Measurements from ENCODE around the gene C10orf95. TPM values are rescaled to one million over a fixed set of nuclear protein-coding genes. Genes with fewer than 3 reads are reported as not detected.

C10orf95 gene
- total and polyA plus RNA-seq, 8 donors: 0.70 to 7.3 (median 1.7) TPM

DNA sequence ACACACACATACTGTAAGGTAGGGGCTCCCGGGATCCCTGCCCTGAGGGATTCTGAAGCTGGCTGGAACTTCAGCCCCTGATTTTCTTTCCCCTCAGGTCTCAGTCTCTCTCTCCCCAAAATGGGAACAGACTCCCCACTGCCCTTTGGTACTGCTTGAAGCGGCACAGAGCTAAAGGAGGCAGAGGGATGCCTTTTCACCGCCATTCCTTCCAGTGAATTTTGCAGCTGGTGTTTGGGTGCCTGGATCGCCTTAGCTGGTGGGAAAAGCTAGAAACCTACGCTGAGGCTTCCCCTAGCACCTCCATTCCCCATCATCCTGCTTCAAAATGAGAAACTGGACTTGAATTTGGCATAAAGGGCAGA is 16.2 kb downstream of the C10orf95 start:
- Histone ChIP-seq H3K36me3 (no peaks in the 10 kb centered on the region), H3K27me3 (no peaks in the 10 kb centered on the region), H3K4me3 (peak overlapping the region; percentile 15 to 38), H3K9me3 (no peaks in the 10 kb centered on the region), H3K27ac (peak overlapping the region; percentile 77 to 84), H3K4me1 (peaks cover 13 to 55% of the 10 kb centered on the region in 2 donors)
- no peak for DNase-seq
- TF ChIP-seq, protein P1, sequence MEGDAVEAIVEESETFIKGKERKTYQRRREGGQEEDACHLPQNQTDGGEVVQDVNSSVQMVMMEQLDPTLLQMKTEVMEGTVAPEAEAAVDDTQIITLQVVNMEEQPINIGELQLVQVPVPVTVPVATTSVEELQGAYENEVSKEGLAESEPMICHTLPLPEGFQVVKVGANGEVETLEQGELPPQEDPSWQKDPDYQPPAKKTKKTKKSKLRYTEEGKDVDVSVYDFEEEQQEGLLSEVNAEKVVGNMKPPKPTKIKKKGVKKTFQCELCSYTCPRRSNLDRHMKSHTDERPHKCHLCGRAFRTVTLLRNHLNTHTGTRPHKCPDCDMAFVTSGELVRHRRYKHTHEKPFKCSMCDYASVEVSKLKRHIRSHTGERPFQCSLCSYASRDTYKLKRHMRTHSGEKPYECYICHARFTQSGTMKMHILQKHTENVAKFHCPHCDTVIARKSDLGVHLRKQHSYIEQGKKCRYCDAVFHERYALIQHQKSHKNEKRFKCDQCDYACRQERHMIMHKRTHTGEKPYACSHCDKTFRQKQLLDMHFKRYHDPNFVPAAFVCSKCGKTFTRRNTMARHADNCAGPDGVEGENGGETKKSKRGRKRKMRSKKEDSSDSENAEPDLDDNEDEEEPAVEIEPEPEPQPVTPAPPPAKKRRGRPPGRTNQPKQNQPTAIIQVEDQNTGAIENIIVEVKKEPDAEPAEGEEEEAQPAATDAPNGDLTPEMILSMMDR (IDR thresholded peaks at IDR 0.05): no peak
- intact Hi-C loops (cut with DNase I): no loop called here
- no peak for ATAC-seq

DNA sequence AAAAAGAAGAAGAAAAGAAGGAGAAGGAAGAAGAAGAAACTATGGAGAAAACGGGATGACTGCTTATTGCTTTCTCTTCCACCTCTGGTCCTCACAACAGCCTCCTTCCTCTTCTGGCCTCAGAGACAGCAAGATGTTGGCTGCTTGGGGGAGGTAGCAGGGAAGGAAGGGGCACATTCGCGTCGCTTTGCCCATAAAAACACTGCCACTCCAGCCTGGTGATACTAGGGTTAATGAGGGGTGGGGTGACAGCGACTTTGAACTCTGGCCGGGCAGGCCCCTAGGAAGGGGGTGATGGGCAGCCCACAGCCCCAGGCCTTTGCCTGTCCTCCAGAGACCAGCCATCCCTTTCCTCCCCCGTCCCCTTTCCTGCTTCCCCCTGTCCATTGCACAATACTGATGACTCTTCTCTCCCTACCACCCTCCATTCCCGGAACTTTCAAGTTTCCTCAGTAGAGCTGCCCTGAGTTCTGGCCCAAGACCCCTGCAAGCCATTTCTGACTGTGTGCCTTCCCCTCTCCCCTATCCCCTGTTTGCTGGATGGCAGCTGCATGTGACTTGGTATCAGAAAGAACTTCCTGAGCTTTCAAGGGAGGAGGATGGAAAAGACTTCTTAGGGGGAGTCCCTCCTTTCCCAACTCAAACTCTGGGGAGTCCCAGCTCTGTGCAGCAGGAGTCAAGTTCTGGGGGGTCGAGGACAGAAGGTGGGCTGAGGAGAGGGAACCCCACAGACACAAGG is 16.8 kb downstream of the C10orf95 start:
- H3K36me3 ChIP-seq: no peaks in the 10 kb centered on the region
- no peaks in the 10 kb centered on the region for H3K27me3 ChIP-seq
- peaks cover 13 to 55% of the 10 kb centered on the region in 2 donors for H3K4me1 ChIP-seq
- ATAC-seq (peak; percentile 9), DNase-seq (peak in 1 of 4 donors; percentile 38)
- TF ChIP-seq, protein P1 (IDR thresholded peaks at IDR 0.05): no peak
- H3K4me3 ChIP-seq: peak overlapping the region in 1 of 2 donors; percentile 38
- intact Hi-C loops (cut with DNase I): loop anchor here in 1 of 2 donors (5.0 kb wide), 1 partner anchor 43 kb away; no protein-coding TSS in a partner anchor
- H3K27ac ChIP-seq: peak overlapping the region; percentile 77 to 84
- H3K9me3 ChIP-seq: no peaks in the 10 kb centered on the region

DNA sequence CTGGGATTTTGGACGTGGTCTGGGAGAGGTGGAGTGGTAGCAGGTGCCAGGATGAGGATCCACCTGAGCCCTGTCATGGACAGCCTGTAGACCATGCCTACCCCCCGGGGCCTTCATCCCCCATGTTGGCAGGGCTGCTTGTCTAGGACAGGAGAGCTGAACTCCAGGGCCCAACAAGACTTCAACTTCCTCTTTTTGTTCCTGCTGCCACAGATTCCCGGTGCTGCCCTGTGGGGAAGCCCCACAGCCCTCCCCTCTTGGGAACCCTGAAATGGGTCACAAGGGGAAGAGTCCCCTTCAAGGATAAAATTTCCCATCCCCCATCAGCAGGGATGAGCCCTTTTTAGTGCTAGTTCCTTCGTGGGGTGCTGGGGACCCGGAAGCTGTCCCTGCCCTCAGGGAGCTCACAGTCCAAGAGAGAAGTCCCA is 17.7 kb downstream of the C10orf95 start:
- ATAC-seq (no peak), DNase-seq (peak in 2 of 4 donors; percentile 55 to 75)
- Histone ChIP-seq H3K4me3 (peak overlapping the region in 1 of 2 donors; percentile 88), H3K27me3 (no peaks in the 10 kb centered on the region), H3K4me1 (peaks cover 13 to 55% of the 10 kb centered on the region in 2 donors), H3K9me3 (no peaks in the 10 kb centered on the region), H3K36me3 (no peaks in the 10 kb centered on the region), H3K27ac (peak overlapping the region in 1 of 2 donors; percentile 84)
- TF ChIP-seq, protein P1 (IDR thresholded peaks at IDR 0.05): no peak
- intact Hi-C loops (cut with DNase I): loop anchor here in 1 of 2 donors (5.0 kb wide), 1 partner anchor 44 kb away; no protein-coding TSS in a partner anchor

DNA sequence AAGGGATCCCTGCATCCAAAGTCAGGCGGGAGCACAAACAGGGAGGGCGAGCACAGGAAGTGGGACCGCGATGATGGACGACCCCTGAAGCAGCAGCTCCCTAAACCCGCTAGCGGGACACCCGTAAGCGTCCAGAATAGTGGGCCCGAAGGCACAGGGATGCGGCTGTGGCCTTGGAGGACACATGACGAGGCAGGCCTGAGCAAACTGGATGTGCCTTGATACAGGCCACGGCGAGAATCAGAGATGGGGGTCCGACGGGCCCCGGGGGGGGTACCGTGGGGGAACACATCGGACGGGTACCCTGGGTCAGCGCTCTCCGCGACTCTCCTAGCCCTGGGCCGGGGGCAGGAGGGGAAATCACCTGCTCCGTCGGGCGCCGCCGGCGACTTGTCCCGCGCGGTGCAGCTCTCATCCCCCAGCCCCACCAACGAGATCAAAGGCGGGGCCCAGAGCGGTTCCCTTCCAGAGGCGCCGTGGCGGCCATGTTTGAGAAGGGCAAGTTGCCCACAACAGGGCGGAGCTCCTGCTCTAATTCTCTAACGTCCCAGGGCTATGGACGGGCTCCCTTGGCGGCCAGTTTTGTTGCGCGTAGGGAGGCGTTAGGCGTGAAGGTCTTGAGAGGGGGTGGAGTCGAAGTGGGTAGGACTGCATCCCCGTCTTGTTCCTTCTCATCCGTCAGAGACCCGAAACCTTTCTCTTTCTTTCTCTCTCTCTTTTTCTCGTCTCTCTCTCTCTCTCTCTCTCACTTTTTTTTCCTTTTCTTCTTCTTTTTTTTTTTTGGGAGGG is 19.0 kb downstream of the C10orf95 start, which contains the start of gene CUEDC2:
Gene CUEDC2, minus strand, starts transcription at position 413 of the 789 bp plus-strand sequence. CDS start 7,386 bp downstream, outside the sequence.
- peak; percentile 91 for ATAC-seq
- TF ChIP-seq, protein P1 (IDR thresholded peaks at IDR 0.05): no peak
- Histone ChIP-seq H3K27ac (peak within 1 kb of the TSS; percentile 69 to 84), H3K36me3 (no peaks in the 10 kb centered on the region), H3K4me1 (peaks cover 13 to 43% of the 10 kb centered on the region in 2 donors), H3K27me3 (no peaks in the 10 kb centered on the region), H3K4me3 (peak within 1 kb of the TSS; percentile 88), H3K9me3 (no peaks in the 10 kb centered on the region)
- intact Hi-C loops (cut with DNase I): loop anchor here in 1 of 2 donors (5.0 kb wide), 1 partner anchor 45 kb away; no protein-coding TSS in a partner anchor
- peak; percentile 96 to 99 (median 98) for DNase-seq

Measured in left lung (tissue), 10 donors.